Measurements from ENCODE around the gene PTPN3. TPM values are rescaled to one million over a fixed set of nuclear protein-coding genes. Genes with fewer than 3 reads are reported as not detected.
"Not testable (repeated sequence)": the region's sequence is repeated elsewhere in the genome, so short reads cannot be mapped to it uniquely, and the experiment has no call there.

Gene PTPN3
- total RNA-seq, 4 donors from 2014 or later: 0.29 to 5.5 (median 2.1) TPM

- no peaks in the 10 kb centered on the region for H3K27me3 ChIP-seq
- H3K4me3 ChIP-seq: no peak overlapping the region
- no peak overlapping the region for H3K27ac ChIP-seq
- H3K36me3 ChIP-seq: no peaks in the 10 kb centered on the region
- no peaks in the 10 kb centered on the region for H3K4me1 ChIP-seq
- DNase-seq: no peak
- TF ChIP-seq CTCF (IDR thresholded peaks at IDR 0.05) (no peak), POLR2A (IDR thresholded peaks at IDR 0.05) (no peak)
- intact Hi-C loops (cut with DNase I; ENCODE audit: low total_unique reads): no loop called here
- no peaks in the 10 kb centered on the region for H3K9me3 ChIP-seq
Observed at GRCh38 chr9:109510506-109510905, 12.4 kb upstream of the PTPN3 start.

- H3K27ac ChIP-seq; H3K4me3 ChIP-seq; H3K27me3 ChIP-seq; H3K4me1 ChIP-seq; H3K9me3 ChIP-seq; DNase-seq; intact Hi-C loops (cut with DNase I; ENCODE audit: low total_unique reads); H3K36me3 ChIP-seq: not testable (repeated sequence)
Observed at GRCh38 chr9:109510042-109510441, 11.9 kb upstream of the PTPN3 start.

GRCh38 chr9:109509611-109510010, 11.5 kb upstream of the PTPN3 start:
- Histone ChIP-seq H3K27ac (no peak overlapping the region), H3K4me1 (no peaks in the 10 kb centered on the region), H3K36me3 (no peaks in the 10 kb centered on the region), H3K27me3 (no peaks in the 10 kb centered on the region), H3K4me3 (no peak overlapping the region), H3K9me3 (no peaks in the 10 kb centered on the region)
- no peak for DNase-seq
- intact Hi-C loops (cut with DNase I; ENCODE audit: low total_unique reads): no loop called here
- no peak for TF ChIP-seq POLR2A (IDR thresholded peaks at IDR 0.05)
- TF ChIP-seq CTCF (IDR thresholded peaks at IDR 0.05): no peak

GRCh38 chr9:109507421-109507838, 9.3 kb upstream of the PTPN3 start:
- Histone ChIP-seq H3K4me3 (no peak overlapping the region), H3K36me3 (no peaks in the 10 kb centered on the region), H3K4me1 (no peaks in the 10 kb centered on the region), H3K27me3 (no peaks in the 10 kb centered on the region), H3K9me3 (no peaks in the 10 kb centered on the region), H3K27ac (no peak overlapping the region)
- intact Hi-C loops (cut with DNase I; ENCODE audit: low total_unique reads): no loop called here
- peak in 1 of 2 donors; percentile 34 for DNase-seq
- no peak for TF ChIP-seq POLR2A (IDR thresholded peaks at IDR 0.05)
- TF ChIP-seq CTCF (IDR thresholded peaks at IDR 0.05): no peak

GRCh38 chr9:109506097-109506712, 8.1 kb upstream of the PTPN3 start:
- no peaks in the 10 kb centered on the region for H3K36me3 ChIP-seq
- TF ChIP-seq POLR2A (IDR thresholded peaks at IDR 0.05) (no peak), CTCF (IDR thresholded peaks at IDR 0.05) (no peak)
- no peak overlapping the region for H3K4me3 ChIP-seq
- H3K27me3 ChIP-seq: no peaks in the 10 kb centered on the region
- no peaks in the 10 kb centered on the region for H3K4me1 ChIP-seq
- no peak for DNase-seq
- intact Hi-C loops (cut with DNase I; ENCODE audit: low total_unique reads): no loop called here
- H3K9me3 ChIP-seq: no peaks in the 10 kb centered on the region
- H3K27ac ChIP-seq: no peak overlapping the region

- no peaks in the 10 kb centered on the region for H3K36me3 ChIP-seq
Observed at GRCh38 chr9:109504689-109505088, 6.6 kb upstream of the PTPN3 start.

More at GRCh38 chr9:109504689-109505088, 6.6 kb upstream of the PTPN3 start:
- intact Hi-C loops (cut with DNase I; ENCODE audit: low total_unique reads): no loop called here
- H3K9me3 ChIP-seq: no peaks in the 10 kb centered on the region
- no peak overlapping the region for H3K27ac ChIP-seq
- no peaks in the 10 kb centered on the region for H3K4me1 ChIP-seq
- TF ChIP-seq POLR2A (IDR thresholded peaks at IDR 0.05): no peak
- no peak for TF ChIP-seq CTCF (IDR thresholded peaks at IDR 0.05)
- H3K27me3 ChIP-seq: no peaks in the 10 kb centered on the region
- no peak overlapping the region for H3K4me3 ChIP-seq
- no peak for DNase-seq
